HTR-8/SVneo (cell line): ENCODE results near the gene ABCF2.

Experiments
- DNase-seq: peaks from one replicate; pipeline ENCODE4 v3.0.0; 2011; ENCODE audit warnings: low spot score, mixed read lengths; ENCODE audit not compliant: insufficient read length
- FAIRE-seq: peaks from 2 replicates; lab custom pipeline; 2011; peaks lifted over from hg19 to GRCh38; lab: Jason Lieb, UNC

ABCF2 gene

DNA sequence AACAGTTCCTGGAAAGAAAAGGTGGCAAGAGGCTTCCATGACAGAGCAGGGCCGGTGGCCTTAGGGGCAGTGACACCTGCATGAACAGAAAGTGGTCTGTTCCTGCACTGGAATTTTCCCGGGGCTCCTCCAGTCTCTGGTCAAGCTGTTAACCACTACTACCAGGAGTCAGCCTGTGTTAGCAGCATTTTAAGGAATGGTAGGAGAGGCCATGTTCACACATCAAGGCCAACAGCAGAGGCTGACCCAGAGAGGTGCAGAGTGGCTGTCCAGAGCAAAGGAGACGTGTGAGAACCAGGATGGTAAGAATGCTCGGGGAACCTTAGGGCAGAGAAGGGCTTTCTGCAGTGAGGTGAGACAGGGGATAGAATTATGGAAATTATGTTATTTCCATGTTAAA lies 25.3 kb downstream of the ABCF2 start:
- FAIRE-seq, result no peak
- DNase-seq, result no peak

DNA sequence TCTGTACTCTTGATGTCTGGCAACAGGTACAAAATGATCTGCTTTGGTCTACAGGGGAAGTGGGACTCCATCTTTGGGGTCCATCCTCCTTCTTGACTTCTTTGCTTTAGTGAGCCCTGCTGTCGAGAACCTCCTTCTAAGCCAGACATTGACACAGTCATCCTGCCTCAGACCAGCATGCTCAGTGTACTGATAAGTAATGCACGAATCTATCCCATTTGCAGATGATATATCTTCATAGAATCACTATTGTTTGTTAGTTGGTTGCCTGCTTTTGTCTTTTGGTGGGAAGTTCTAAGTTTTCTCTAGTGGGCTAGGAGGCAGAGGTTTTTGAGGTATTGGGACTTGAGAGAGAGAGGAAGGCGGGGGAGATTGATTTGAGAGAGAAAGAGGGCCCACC lies 25.7 kb downstream of the ABCF2 start:
- no peak for FAIRE-seq
- no peak for DNase-seq

DNA sequence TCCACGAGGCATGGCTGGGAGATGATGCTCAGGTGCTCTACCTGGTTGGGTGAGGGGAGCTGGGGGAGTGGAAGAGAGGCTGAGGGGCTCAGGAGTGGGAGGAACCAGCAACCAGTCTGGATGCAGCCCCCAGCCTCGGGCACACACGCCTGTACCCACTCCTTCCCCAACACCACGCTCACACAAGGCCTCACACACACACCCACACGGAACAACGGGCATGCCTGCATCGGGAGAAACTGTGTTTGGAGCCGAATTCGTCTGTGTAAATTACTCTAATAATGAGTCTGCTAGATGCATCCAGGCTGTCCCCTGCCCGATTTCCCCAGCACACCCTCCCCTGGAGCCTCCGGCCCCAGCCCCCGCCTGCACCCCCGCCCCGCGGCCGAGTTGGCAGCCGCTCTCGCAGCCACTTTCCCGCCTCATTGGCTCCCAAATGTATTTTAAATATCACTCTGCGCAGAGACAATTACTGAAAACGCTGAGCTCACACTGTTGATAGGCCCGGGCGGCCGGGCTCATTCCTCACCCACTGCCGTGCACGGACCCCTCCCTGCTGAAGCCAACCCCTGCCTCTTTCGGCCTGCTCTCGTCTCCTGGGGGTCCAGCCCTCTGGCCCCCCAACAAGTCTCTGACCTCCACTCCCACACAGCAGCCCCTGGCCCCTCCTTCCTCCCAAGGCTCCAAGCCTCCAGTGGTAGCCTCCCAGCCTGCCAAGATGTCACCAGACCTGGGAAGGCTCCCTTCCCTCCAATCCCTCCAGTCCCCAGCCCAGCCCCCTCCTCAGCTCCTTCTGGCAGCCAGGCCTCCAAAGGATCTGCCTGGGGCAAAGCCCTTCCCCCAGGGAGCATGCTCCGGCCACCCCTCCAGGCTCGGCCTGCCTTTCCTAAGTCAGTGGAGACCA lies 27.8 kb downstream of the ABCF2 start:
- no peak for DNase-seq
- no peak for FAIRE-seq

DNA sequence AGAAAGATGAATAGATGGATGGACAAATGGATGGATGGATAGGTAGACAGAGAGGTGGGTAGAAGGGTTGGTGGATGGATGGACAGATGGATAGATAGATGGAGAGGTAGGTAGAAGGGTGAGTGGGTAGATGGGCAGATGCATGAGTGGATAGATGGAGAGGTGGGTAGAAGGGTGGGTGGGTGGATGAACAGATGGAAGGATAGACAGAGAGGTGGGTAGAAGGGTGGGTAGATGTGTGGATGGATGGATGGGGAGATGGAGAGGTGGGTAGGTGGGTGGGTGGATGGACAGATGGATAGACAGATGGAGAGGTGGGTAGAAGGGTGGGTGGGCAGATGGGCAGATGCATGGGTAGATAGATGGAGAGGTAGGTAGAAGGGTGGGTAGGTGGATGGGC lies 29.1 kb downstream of the ABCF2 start:
- FAIRE-seq (no peak), DNase-seq (no peak)

DNA sequence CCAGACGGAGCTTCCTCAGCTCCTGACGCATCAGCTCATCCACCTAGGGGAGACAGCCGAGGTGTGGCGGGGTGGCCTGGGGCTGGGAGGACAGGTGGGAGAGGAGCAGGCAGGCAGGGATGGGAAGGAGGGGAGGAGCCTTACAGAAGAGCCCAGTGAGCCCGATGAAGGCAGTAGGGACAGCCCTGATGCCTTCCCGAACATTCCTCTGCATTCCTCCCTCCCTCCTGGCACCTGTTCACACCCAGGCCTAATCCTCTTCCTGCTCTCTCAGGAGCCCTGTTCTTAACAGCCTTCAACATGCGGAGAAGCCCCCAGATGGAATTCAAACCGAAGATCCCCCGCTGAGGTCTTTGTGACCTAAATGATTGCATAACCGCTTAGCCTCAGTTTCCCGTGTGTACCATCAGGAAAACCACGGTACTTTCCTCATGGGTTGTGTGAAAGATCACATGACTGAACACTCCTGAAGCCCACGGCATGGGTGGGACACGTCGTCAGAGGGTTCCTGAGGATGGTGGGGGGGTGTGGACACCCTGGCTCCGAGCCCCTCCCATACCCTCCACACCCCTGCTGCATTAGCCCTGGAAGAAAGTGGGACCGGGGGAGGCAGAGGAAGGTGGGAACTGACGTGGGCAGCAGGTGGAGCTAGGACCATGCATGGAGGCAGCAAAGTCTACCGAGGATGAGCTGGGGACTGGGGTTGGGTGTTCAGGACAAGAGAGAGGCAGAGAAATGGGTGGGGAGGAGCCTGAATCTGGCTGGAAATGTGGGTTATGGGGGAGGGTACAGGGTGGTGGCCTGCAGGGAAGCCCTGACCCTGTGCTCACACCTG lies 31.2 kb downstream of the ABCF2 start:
- DNase-seq (no peak), FAIRE-seq (no peak)

DNA sequence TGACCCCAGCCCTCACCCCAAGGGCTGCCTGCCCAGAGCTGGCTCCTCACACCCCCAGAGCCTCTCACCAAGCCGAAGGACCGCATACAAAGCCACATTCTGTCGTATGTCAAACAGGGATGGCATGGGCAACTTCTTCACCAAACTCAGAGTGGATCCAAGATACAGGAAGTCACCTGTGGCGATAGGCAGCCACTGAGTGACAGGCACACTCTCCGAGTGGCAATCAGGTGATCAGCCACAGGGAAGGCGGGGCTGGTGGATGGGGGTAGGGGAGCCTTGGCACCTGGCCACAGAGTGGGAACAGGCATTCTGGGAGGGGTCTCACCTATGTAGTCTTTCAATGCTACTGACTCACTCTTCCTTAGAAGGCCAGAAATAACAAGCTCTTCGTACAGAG lies 32.8 kb downstream of the ABCF2 start:
- no peak for FAIRE-seq
- DNase-seq, result no peak

DNA sequence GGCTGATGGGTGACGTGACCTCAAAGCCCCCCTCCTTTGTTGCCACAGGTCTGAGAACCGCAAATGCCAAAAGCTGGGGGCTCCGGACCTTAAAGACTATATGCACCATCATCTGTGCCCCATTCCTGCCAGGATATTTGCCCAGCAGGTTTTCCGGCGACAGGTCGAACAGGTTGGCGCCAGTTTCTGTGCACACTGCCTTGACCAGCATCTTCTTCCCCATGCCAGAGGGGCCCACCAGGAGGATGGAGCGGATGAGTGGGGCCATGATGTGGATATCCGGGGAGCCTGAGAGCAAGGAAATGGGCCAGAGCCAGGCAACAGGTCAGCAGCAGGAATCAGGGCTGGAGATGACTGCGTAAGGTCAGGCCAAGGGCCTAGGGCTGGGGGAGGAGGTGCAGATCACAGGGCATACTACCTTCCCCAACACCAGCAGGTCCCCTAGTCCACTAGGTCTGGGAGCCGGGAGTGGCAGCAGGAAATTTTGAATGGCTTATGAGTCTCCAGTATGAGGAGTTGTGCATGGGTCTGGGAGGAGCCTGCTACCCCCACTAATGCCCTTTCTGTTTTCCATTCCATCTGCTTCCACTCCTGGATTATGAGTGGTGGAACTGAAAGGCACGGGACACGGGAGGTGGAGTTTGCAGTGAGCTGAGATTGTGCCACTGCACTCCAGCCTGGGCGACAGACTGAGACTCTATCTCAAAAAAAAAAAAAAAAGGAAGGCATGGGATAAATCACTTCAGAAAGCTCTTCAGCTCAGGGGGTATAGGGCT lies 33.6 kb downstream of the ABCF2 start:
- FAIRE-seq (no peak), DNase-seq (no peak)

DNA sequence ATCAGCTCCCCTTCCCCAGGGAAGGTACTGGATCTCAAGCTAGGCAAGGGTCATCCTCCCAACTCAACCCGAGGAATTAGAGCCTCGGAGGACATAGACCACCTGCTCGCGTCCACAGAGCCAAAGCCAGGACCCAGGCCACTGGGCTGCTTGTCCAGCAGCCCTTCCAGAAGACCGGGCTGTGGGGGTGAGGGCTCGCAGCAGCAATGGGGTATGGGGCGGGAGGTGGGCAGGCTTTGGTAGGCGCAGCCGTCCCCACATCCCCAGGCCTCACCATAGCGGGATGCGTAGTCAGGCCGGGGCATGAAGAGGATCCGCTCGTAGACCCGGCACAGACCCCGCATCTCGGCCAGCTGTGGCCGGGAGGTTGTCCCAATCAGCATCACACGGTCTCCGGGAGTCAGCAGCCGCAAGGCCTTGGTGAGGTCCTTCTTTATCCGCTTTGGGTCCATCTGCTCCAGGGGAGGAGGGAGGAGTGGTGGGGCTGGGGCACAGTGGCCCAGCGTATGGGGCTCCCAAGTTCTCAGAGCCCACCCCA lies 34.9 kb downstream of the ABCF2 start:
- DNase-seq (no peak), FAIRE-seq (no peak)

DNA sequence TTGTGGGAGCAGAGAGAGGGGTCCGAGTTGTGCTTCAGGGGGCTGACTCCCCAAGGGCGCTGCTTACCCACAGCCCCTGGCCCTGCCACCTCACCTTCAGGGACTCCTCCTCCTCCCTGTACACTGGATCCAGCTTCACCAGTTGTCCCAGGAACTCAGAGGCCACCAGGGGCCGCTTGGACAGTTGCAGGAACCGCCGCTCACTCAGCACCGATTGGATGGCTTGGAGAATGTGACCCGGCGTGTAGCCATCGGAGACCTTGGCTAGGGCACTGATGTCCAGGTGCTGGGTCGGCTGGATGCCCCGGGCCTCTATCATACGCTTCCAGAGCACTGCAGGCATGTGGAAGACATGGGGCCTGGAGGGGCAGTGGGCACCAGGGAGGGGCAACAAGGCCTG lies 35.5 kb downstream of the ABCF2 start:
- no peak for FAIRE-seq
- no peak for DNase-seq

DNA sequence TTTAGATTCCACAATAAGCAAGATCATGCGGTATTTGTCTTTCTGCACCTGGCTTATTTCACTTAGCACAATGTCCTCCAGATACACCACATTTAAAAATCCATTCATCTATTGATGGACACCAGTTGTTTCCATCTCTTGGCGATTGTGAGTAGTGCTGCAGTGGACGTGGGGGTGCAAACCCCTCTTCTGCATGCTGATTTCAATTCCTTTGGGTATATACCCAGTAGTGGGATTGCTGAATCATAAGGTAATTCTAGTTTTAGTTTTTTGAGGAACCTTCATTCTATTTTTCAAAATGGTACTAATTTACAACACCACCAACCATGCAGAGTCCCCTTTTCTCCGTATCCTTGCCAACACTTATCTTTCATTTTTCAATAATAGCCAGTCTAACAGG lies 38.0 kb downstream of the ABCF2 start:
- DNase-seq (no peak), FAIRE-seq (no peak)

DNA sequence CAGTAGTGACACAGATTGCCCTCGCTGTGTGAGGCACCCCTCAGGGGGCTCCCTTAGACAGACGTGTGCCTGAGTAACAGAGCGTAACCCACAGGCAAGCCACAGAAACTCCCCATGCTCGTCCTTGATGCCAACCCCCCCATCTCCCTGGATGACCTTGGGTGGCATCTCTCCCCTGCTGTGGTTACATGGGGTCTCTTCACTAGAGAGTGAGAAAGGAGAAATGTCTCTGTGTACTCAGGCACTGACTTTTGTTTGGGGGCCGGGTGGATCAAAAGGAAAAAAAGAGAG lies 38.8 kb downstream of the ABCF2 start:
- FAIRE-seq (no peak), DNase-seq (no peak)

DNA sequence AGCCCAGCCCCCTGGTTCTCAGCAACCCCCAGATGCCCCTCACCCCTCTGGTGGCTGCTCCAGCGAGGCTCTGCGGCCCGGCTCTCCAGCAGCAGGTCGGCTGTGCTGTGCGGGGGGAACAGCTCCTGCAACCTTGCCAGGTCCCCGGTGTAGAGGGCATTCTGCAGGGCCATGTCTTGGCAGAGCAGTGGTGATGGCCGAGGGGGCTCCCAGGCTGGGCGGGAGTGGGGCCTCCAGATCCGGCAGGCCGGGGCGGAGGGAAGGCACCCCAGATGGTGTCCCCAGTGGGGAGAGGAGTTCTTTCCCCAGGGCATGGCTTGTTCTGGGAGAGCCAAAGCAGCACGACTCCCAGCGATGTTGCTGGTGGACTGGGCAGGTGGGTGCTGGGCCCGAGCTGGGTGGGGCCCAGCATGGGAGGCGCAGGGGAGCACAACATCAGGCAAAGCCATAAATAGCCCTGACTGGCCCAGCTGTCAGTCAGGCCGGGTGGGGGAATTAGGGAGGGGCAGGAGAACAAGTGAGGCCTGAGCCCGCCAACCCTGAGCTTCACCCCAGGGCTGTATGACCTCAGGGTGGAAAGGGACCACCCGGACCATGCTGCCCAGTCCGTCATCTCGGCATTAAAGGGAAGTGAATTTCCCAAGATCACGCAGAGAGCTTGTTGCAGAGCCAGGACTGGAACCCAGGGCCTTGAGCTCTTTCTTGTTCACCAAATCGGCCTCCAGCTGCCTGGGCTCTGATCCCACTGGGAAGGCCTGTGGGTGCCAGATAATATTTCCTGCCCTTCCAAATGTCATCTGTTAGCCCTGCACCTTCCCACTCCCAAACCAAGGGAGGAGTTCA lies 39.4 kb downstream of the ABCF2 start:
- no peak for DNase-seq

DNA sequence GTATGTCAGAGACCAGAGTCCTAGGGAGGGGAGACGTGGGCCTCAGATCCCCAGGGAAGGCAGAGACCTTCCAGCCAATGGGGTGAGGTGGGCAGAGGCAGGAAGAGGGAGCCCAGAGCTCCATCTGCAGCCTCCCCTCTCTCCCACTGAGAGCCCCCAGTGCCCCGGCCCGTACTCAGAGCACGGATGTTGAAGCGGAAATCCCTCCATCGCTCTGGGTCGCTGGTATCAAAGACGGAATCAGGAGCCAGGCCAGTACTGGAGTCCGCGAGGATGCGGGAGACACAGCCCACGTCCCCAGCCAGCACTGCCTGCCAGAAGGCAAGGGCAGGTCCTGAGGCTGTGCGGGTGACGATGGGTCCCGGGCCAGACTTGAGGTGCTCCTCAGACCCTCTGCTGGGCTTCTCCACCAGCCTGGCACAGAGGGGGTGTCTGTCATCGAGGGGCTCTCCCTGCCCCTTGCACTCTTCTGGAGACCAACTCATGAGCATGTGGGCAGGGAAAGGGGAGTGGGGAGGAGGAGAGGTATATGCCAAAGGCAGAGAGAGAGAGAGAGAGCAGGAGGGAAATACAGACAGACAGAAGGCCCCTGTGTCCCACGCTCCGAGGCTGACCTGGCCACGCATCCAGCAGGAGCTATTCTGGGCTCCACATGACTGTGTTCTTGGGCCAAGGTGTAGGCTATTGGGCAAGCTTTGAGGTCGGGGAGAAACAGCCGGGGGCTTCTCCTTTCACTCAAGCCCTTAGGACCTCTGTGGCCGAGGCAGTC lies 40.2 kb downstream of the ABCF2 start, which contains the start of gene ASB10:
Gene ASB10, minus strand, starts transcription at position 611 of the 769 bp plus-strand sequence. Its CDS starts 120 bp downstream, at position 491.
- DNase-seq, result no peak
- no peak for FAIRE-seq

More for the DNA sequence above, 39.4 kb downstream of the ABCF2 start:
- no peak for FAIRE-seq

DNA sequence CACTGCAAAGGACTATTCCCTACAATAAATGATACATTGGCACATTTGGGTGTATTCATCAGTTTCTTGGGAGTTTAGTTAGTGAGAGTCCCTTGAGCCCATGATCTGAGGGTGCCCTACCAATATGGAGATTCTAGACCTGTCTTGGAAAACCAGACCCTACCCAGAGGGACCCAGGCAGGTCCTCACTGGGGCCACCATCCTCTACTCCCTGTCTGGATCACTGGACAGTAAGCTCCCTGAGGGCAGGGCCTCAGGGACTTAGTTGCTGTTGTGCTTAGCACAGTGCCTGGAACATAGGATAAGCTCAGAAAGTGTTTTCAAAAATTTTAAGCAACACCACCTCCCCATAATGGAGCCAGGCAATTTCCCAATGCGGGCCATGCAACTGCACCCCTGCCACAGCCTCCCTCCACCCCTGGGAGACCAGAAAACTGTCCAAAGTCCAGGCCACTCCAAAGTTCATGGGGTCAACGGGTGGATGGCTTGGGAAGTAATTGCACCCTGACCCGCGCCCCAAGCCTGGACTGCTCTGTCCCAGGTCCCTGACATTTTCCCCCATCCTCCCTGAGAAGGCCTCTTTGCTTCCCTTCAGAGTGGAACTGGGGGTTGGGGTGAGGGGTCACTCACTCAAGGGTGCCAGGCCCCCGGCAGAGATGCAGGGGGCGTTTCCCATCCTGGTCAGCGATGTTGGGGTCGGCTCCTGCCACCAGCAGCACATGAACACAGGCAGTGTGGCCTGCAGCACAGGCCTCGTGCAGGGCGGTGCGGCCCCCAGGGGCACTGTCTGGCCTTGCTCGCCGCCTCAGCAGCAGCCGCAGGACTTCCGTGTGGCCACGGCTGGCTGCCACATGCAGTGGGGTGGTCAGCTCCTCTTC lies 41.0 kb downstream of the ABCF2 start:
- FAIRE-seq, result no peak
- DNase-seq, result no peak

DNA sequence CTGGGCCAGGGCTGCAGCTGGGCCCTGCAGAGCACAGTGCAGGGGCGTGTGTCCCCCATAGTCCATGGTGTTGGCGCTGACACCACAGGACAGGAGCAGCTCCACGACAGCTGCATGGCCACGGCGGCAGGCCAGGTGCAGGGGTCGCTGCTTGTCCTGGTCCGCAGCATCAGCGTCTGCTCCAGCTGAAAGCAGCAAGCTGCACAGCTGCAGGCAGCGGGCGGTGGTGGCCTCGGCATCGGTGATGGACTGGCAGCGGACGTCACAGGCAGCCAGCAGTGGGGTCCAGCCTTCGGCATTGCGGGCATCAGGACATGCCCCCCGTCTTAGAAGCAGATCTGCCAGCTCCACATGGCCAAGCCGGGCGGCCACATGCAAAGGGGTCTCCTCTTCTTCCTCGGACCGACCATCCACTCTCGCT lies 46.0 kb downstream of the ABCF2 start:
- no peak for DNase-seq
- FAIRE-seq, result no peak

DNA sequence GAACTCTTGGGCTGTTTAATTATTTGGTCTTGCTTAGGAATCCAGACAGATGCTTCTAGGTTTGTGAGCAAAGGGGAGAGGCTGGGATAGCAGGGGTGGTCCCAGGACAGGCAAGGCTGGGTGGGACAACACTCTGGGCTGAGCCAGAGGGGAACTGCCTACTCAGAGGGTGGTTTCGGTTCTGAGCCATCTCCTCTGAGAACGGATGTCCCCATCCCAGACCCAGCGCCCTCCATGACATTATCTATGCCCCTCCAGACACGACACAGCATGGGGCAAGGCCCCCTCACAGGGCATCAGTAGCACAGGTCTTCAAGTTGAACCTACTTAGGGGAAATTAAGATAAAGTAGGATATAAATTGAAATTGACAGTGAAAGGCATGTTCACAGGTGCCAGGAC lies 47.1 kb downstream of the ABCF2 start:
- FAIRE-seq (no peak), DNase-seq (no peak)

DNA sequence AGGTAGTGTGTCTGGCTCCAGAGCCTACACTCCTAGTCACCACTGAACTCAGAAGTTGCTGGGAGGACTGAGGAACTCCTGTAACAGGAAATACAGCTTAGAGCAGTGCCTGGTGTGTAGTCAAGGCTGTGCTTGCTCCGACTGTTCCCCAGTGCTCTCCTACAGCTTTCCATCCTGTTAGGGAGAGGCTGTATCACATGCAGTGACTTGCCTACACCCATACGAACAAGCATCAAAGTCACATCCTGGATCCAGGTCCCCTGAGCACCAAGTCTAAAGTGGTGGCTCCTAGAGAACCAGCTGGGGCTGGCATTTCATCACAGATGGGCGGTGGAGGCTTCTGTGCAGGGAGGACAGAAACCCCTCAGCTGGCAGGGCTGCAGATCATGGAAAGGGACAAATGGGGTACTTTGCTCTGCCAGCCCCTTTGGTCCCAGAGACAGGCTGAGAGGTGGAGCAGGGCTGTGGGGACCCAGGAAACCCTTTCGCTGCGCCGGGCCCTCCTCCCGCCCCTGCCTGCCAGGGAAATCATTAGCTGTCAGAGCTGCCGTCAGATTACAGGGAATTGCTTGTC lies 47.6 kb downstream of the ABCF2 start:
- FAIRE-seq, result no peak
- no peak for DNase-seq

DNA sequence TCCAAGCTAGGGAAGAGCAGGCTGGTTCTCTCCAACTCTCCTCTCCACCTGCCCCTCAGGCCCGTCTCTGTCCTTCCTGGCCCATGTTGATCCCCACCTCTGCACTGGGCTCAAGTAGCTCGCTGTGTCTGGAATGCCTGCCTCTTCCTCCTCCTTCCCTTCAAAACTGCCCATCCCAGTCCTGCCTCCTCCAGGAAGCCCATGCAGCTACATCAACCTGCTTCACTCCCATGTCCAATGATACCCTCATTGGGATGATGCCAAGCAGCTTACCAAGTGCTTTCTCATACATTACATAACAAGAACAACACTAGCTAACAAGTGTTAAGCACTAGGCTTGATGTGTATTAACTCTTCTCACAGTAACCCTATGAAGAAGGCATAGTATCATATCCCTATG lies 48.2 kb downstream of the ABCF2 start:
- FAIRE-seq, result no peak
- DNase-seq, result no peak
